C4-2B (cell line): ENCODE results near the gene ELL3.

Experiments
- H3K27ac ChIP-seq: fragments of 450-650 bp; 2 replicates; pipeline ENCODE4 v1.5.1; 2017
- CTCF ChIP-seq: fragments of 450-650 bp; conservative IDR thresholded peaks from 2 replicates; pipeline ENCODE4 v1.5.1; 2017; ENCODE audit warnings: mild to moderate bottlenecking
- ZFX ChIP-seq: fragments of 450-650 bp; IDR thresholded peaks from 2 replicates; pipeline ENCODE4 v1.6.1; 2017

ELL3 gene

GRCh38 chr15:43800286-43801141, 23.7 kb upstream of the ELL3 start, which contains the start of gene HYPK:
Gene HYPK, plus strand, starts transcription at chr15:43800599. Its CDS starts 24 bp downstream, at chr15:43800623.
- H3K27ac ChIP-seq = peak within 1 kb of the TSS; percentile 84
- no peak for TF ChIP-seq CTCF
- TF ChIP-seq ZFX = no peak

- H3K27ac ChIP-seq = peak within 1 kb of the TSS; percentile 84
- TF ChIP-seq CTCF (no peak), ZFX (no peak)
Measured at GRCh38 chr15:43799945-43800285, 23.1 kb upstream of the ELL3 start, which contains the start of gene SERINC4. Gene SERINC4, minus strand, starts transcription at chr15:43800220. Its CDS starts 234 bp downstream, at chr15:43799986.

GRCh38 chr15:43799209-43799944, 22.6 kb upstream of the ELL3 start:
- H3K27ac ChIP-seq = peak overlapping the region; percentile 84
- no peak for TF ChIP-seq CTCF
- no peak for TF ChIP-seq ZFX

GRCh38 chr15:43796566-43796965, 19.8 kb upstream of the ELL3 start:
- H3K27ac ChIP-seq = no peak overlapping the region
- no peak for TF ChIP-seq ZFX
- TF ChIP-seq CTCF = no peak

- H3K27ac ChIP-seq = no peak overlapping the region
- TF ChIP-seq CTCF (no peak), ZFX (no peak)
Measured at GRCh38 chr15:43795997-43796396, 19.2 kb upstream of the ELL3 start.

GRCh38 chr15:43795197-43795596, 18.4 kb upstream of the ELL3 start:
- TF ChIP-seq ZFX (no peak), CTCF (no peak)

More at GRCh38 chr15:43795197-43795596, 18.4 kb upstream of the ELL3 start:
- no peak overlapping the region for H3K27ac ChIP-seq
